H1 (cell line): ENCODE results near the gene LPIN2. TPM values are rescaled to one million over a fixed set of nuclear protein-coding genes. Genes with fewer than 3 reads are reported as not detected.

Experiments used
- CTCF ChIA-PET: fragments of 300-600 bp; sonication (Branson Sonifier 250); formaldehyde crosslinking; loops from one replicate; lab custom pipeline; 2021; ENCODE audit not compliant: partially characterized antibody; lab: Charles Lee
- POLR2A ChIA-PET: fragments of 300-600 bp; sonication (Branson Sonifier 250); formaldehyde crosslinking; loops from one replicate; lab custom pipeline; 2021; ENCODE audit warnings: inconsistent platforms; ENCODE audit not compliant: partially characterized antibody; lab: Charles Lee
- DNase-seq, 2 experiments: peaks; one replicate each; pipeline versions ENCODE4 v3.0.0 to v3.0.0-alpha.2; 2010 to 2022; ENCODE audit warnings: low spot score in 2 of 2, low read depth in 1 of 2, mixed read lengths in 1 of 2
- FAIRE-seq: peaks from 2 replicates; lab custom pipeline; 2011; peaks lifted over from hg19 to GRCh38; lab: Jason Lieb, UNC
- H2AFZ ChIP-seq: 2 replicates; pipeline ENCODE4 v1.8.1; 2012; ENCODE audit warnings: low read length, inconsistent platforms
- H2AK5ac ChIP-seq: 2 replicates; pipeline ENCODE4 v1.6.1; 2013; ENCODE audit warnings: low read depth, low read length
- H2BK120ac ChIP-seq: replicated peaks from 2 replicates; pipeline ENCODE3; 2013; ENCODE audit warnings: low read depth, low read length, inconsistent platforms
- H2BK12ac ChIP-seq: 2 replicates; pipeline ENCODE4 v1.6.1; 2013; ENCODE audit warnings: low read depth, low read length
- H2BK15ac ChIP-seq: 2 replicates; pipeline ENCODE4 v1.6.1; 2013; ENCODE audit warnings: low read length
- H2BK20ac ChIP-seq: 2 replicates; pipeline ENCODE4 v1.6.1; 2013; ENCODE audit warnings: low read length
- H2BK5ac ChIP-seq: 2 replicates; pipeline ENCODE4 v1.6.1; 2013; ENCODE audit warnings: low read depth, low read length
- H3K14ac ChIP-seq: 2 replicates; pipeline ENCODE4 v1.6.1; 2013; ENCODE audit warnings: inconsistent platforms; ENCODE audit not compliant: insufficient read length
- H3K18ac ChIP-seq: 2 replicates; pipeline ENCODE4 v1.6.1; 2013; ENCODE audit warnings: low read length; ENCODE audit errors: extremely low read depth
- H3K23ac ChIP-seq: 2 replicates; pipeline ENCODE4 v1.6.1; 2013; ENCODE audit warnings: inconsistent platforms; ENCODE audit not compliant: insufficient read length
- H3K23me2 ChIP-seq: 2 replicates; pipeline ENCODE4 v1.6.1; 2013; ENCODE audit warnings: low read depth, low read length
- H3K27ac ChIP-seq: 2 replicates; pipeline ENCODE4 v1.6.1; 2011; ENCODE audit warnings: low read depth, low read length, inconsistent platforms
- H3K27me3 ChIP-seq, 4 experiments: replicated peaks in 1 of 4; 1 replicate in 1 of 4; 2 replicates in 3 of 4; pipeline versions ENCODE4 v1.6.1 to v1.8.1; 2011 to 2013; ENCODE audit warnings: low read length in 3 of 4, mild to moderate bottlenecking in 3 of 4, inconsistent platforms in 2 of 4, mixed read lengths in 2 of 4, moderate library complexity in 1 of 4; ENCODE audit not compliant: control insufficient read depth in 3 of 4, insufficient read depth in 3 of 4; ENCODE audit errors: extremely low read depth in 1 of 4
- H3K36me3 ChIP-seq, 4 experiments: 2 replicates each; pipeline versions ENCODE4 v1.6.1 to v1.8.1; 2011 to 2013; ENCODE audit warnings: mild to moderate bottlenecking in 4 of 4, low read length in 3 of 4, moderate library complexity in 2 of 4, control low read depth in 1 of 4, inconsistent platforms in 1 of 4; ENCODE audit not compliant: insufficient read depth in 4 of 4, control insufficient read depth in 2 of 4
- H3K4ac ChIP-seq: replicated peaks from 2 replicates; pipeline ENCODE3; 2013; ENCODE audit warnings: low read length, low read depth, mixed read lengths, inconsistent platforms; ENCODE audit not compliant: insufficient read length
- H3K4me1 ChIP-seq, 4 experiments: replicated peaks in 1 of 4; 1 replicate in 1 of 4; 2 replicates in 3 of 4; pipeline versions ENCODE4 v1.6.1 to v1.8.1; 2011 to 2013; ENCODE audit warnings: low read length in 3 of 4, inconsistent platforms in 2 of 4, mixed read lengths in 1 of 4; ENCODE audit not compliant: insufficient read depth in 4 of 4, control insufficient read depth in 3 of 4
- H3K4me2 ChIP-seq, 2 experiments: 2 replicates each; pipeline versions ENCODE4 v1.6.1 to v1.8.1; 2011 to 2013; ENCODE audit warnings: low read depth in 2 of 2, low read length in 2 of 2, control low read depth in 1 of 2, inconsistent platforms in 1 of 2, mild to moderate bottlenecking in 1 of 2; ENCODE audit not compliant: insufficient read depth in 1 of 2
- H3K4me3 ChIP-seq, 4 experiments: fragments of 200-600, 300-600 bp in 1 of 4; sonication (generic), shearing (Covaris generic), sonication (Bioruptor Twin) in 1 of 4; 2 replicates each; pipeline versions ENCODE4 v1.5.1 to v1.8.1; 2011 to 2016; ENCODE audit warnings: low read length in 4 of 4, low read depth in 3 of 4, control low read depth in 2 of 4, inconsistent platforms in 2 of 4, mild to moderate bottlenecking in 2 of 4, mixed read lengths in 1 of 4, moderate library complexity in 1 of 4; ENCODE audit not compliant: insufficient read depth in 2 of 4; ENCODE audit errors: extremely low read depth in 1 of 4
- H3K56ac ChIP-seq: replicated peaks from 2 replicates; pipeline ENCODE3; 2013; ENCODE audit warnings: low read depth, mild to moderate bottlenecking, mixed read lengths, low read length, inconsistent platforms; ENCODE audit not compliant: insufficient read length
- H3K79me1 ChIP-seq: 2 replicates; pipeline ENCODE4 v1.6.1; 2013; ENCODE audit warnings: low read depth, low read length, control low read depth
- H3K79me2 ChIP-seq, 2 experiments: 2 replicates each; pipeline versions ENCODE4 v1.6.1 to v1.8.1; 2012 to 2013; ENCODE audit warnings: low read length in 2 of 2, mild to moderate bottlenecking in 2 of 2, inconsistent platforms in 1 of 2; ENCODE audit not compliant: insufficient read depth in 2 of 2, control insufficient read depth in 1 of 2
- H3K9ac ChIP-seq, 4 experiments: replicated peaks in 1 of 4; 1 replicate in 1 of 4; 2 replicates in 3 of 4; pipeline versions ENCODE4 v1.6.1 to v1.8.1; 2011 to 2013; ENCODE audit warnings: low read depth in 3 of 4, low read length in 3 of 4, control low read depth in 2 of 4, mild to moderate bottlenecking in 2 of 4, moderate library complexity in 2 of 4, inconsistent platforms in 1 of 4; ENCODE audit errors: extremely low read depth in 1 of 4
- H3K9me3 ChIP-seq, 2 experiments: 2 replicates each; pipeline versions ENCODE4 v1.6.1 to v1.8.1; 2012 to 2013; ENCODE audit warnings: mild to moderate bottlenecking in 2 of 2, moderate library complexity in 2 of 2, control low read depth in 1 of 2, inconsistent platforms in 1 of 2, low read depth in 1 of 2, low read length in 1 of 2, mixed read lengths in 1 of 2; ENCODE audit not compliant: insufficient read depth in 2 of 2
- H4K20me1 ChIP-seq, 2 experiments: replicated peaks in 1 of 2; 2 replicates each; pipeline versions ENCODE3 to v1.8.1; 2011 to 2013; ENCODE audit warnings: inconsistent platforms in 2 of 2, low read length in 2 of 2, mild to moderate bottlenecking in 1 of 2; ENCODE audit not compliant: insufficient read depth in 2 of 2, control insufficient read depth in 1 of 2
- H4K5ac ChIP-seq: 2 replicates; pipeline ENCODE4 v1.6.1; 2013; ENCODE audit warnings: low read length, low read depth, mixed read lengths, inconsistent platforms; ENCODE audit not compliant: insufficient read length
- H4K8ac ChIP-seq: 2 replicates; pipeline ENCODE4 v1.8.0; 2013; ENCODE audit warnings: mild to moderate bottlenecking, moderate library complexity, low read length, inconsistent platforms; ENCODE audit not compliant: insufficient read depth; ENCODE audit errors: extremely low read depth
- H4K91ac ChIP-seq: replicated peaks from 2 replicates; pipeline ENCODE3; 2013; ENCODE audit warnings: low read length, mixed read lengths, inconsistent platforms; ENCODE audit not compliant: insufficient read length
- CHD2 ChIP-seq: IDR thresholded peaks from 2 replicates; pipeline ENCODE4 v1.6.1; 2012; ENCODE audit warnings: low read length, improper control_type of control experiment
- JUN ChIP-seq: IDR thresholded peaks from 2 replicates; pipeline ENCODE4 v1.6.1; 2011; ENCODE audit warnings: low read depth, mild to moderate bottlenecking, improper control_type of control experiment, low read length
- NRF1 ChIP-seq: IDR thresholded peaks from 2 replicates; pipeline ENCODE4 v1.6.1; 2011; ENCODE audit warnings: mild to moderate bottlenecking, low read depth, low read length, improper control_type of control experiment
- POU5F1 ChIP-seq: IDR thresholded peaks from 2 replicates; pipeline ENCODE4 v1.6.1; 2011; ENCODE audit warnings: low read depth, mild to moderate bottlenecking, low read length, moderate library complexity
- SIX5 ChIP-seq: IDR thresholded peaks from 2 replicates; pipeline ENCODE4 v1.6.1; 2011; ENCODE audit warnings: mild to moderate bottlenecking, low read depth, low read length
- TEAD4 ChIP-seq: IDR thresholded peaks from 2 replicates; pipeline ENCODE4 v1.6.1; 2012; ENCODE audit warnings: low read depth, low read length, inconsistent platforms, mixed read lengths
- YY1 ChIP-seq: IDR thresholded peaks from 2 replicates; pipeline ENCODE4 v1.6.1; 2011; ENCODE audit warnings: low read depth, mild to moderate bottlenecking, low read length
- WGBS, 2 experiments: shearing (Covaris generic) in 1 of 2; methylation state at CpG; one replicate each; pipeline versions ENCODE4 v1.1.6 to v1.1.7; 2013 to 2015; ENCODE audit warnings: low lambda C conversion rate in 2 of 2, mixed read lengths in 2 of 2, inconsistent platforms in 1 of 2, low coverage in 1 of 2, missing lambda C conversion rate in 1 of 2; ENCODE audit not compliant: insufficient replicate concordance in 2 of 2, insufficient coverage in 1 of 2, insufficient read length in 1 of 2; ENCODE audit errors: extremely low coverage in 1 of 2, missing lambda C conversion rate in 1 of 2; 5-methylcytosine and 5-hydroxymethylcytosine counted together
- polyA plus RNA-seq, 7 experiments: library from polyadenylated mRNA; depleted of rRNA in 3 of 7; stranded (reverse) in 5 of 7; unstranded in 2 of 7; fragments of >200 nt in 5 of 7; fragments of 200-250 nt in 2 of 7; gene quantifications; 1 replicate in 5 of 7; 2 replicates in 1 of 7; 4 replicates in 1 of 7; pipeline versions ENCODE4 v1.2.1 to v1.2.3, GENCODE V29; 2011 to 2013; ENCODE audit warnings: missing spikeins in 2 of 7, mixed read lengths in 2 of 7
- total RNA-seq: library from RNA; stranded (reverse); fragmentation: NEBNext Ultra II Directional; extraction: Animal tissue kit (Norgen Biotek cat#: 25700); gene quantifications from 2 replicates; pipeline ENCODE4 v1.2.1, GENCODE V29; 2021
- TF ChIP-seq, protein P1 (sequence below): IDR thresholded peaks from 2 replicates; pipeline ENCODE4 v1.6.1; 2011; ENCODE audit warnings: low read length, improper control_type of control experiment

The LPIN2 gene
- total and polyA plus RNA-seq, 2 of the 8 experiments (the other 6 are each of a cell fraction or from before 2014, with no cell fraction given), result 7.4 to 14.2 TPM

DNA sequence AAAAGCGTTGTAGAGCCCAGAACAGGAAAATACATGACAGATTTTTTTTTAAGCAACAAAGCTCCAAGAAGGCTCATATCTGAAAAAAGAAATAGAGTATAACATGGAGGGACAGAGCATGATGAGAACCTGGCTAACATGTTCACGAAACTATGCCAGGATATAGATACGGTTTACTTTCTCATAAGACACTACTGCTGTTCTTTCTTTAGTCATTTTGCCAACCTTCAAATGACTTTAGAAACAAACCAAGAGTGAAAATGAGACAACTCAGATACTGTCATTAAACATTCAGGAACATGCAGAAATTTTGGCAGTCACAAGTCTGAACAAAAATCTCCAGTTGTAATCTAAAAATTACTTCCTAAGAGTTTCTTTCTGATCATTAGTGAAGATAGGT, 14.3 kb downstream of the LPIN2 start:
- H3K79me2 ChIP-seq, result peaks cover 3 to 72% of the 10 kb centered on the region in 2 experiments; a peak in 2 of 4 replicates
- no peak overlapping the region for H3K27ac ChIP-seq
- H4K5ac ChIP-seq, result no peak overlapping the region
- no peak overlapping the region for H3K18ac ChIP-seq
- H3K4me2 ChIP-seq, result peak overlapping the region in 1 of 2 experiments; percentile 25; a peak in 1 of 4 replicates
- no peak overlapping the region for H3K9ac ChIP-seq
- ChIA-PET CTCF (interaction anchor here (1.2 to 5.9 kb wide), 3 partner anchors 14 to 130 kb away, joined by 3 to 47 read pairs (median 4); no protein-coding TSS in a partner anchor), POLR2A (interaction anchor here (0.6 to 1.5 kb wide), 2 partner anchors 9 to 78 kb away, joined by 3 to 4 read pairs; no protein-coding TSS in a partner anchor)
- no peaks in the 10 kb centered on the region for H3K23me2 ChIP-seq
- H3K56ac ChIP-seq, result no peak overlapping the region
- no peaks in the 10 kb centered on the region; a peak in 1 of 8 replicates for H3K36me3 ChIP-seq
- 0 out of 4 replicates have a peak, but pooled peaks cover 0 to 3% of the 10 kb centered on the region in 2 experiments for H3K9me3 ChIP-seq
- H4K91ac ChIP-seq, result no peak overlapping the region
- H3K79me1 ChIP-seq, result peaks cover 8% of the 10 kb centered on the region; the same call in 1 of the 2 replicates
- peaks cover 0 to 1% of the 10 kb centered on the region in 2 experiments for H4K20me1 ChIP-seq
- H2AFZ ChIP-seq, result no peak overlapping the region
- H4K8ac ChIP-seq, result no peak overlapping the region
- H3K27me3 ChIP-seq, result no peaks in the 10 kb centered on the region
- H2BK12ac ChIP-seq, result no peak overlapping the region
- H2BK120ac ChIP-seq, result no peak overlapping the region
- no peak overlapping the region for H3K14ac ChIP-seq
- no peak overlapping the region for H3K4ac ChIP-seq
- H2BK20ac ChIP-seq, result no peak overlapping the region
- peaks cover 2 to 14% (median 11%) of the 10 kb centered on the region in 4 experiments for H3K4me1 ChIP-seq
- no peak overlapping the region; a peak in 1 of 8 replicates for H3K4me3 ChIP-seq
- no peak overlapping the region for H2BK15ac ChIP-seq
- 79% methylated on average over 3 of the region's 3 CpGs; no CpG with 5 or more reads in 1 of the 2 experiments for WGBS, 2 experiments
- no peak for DNase-seq
- no peak overlapping the region for H3K23ac ChIP-seq
- no peak for FAIRE-seq
- no peak overlapping the region for H2BK5ac ChIP-seq
- no peak overlapping the region for H2AK5ac ChIP-seq
- TF ChIP-seq JUN (no peak), YY1 (no peak), NRF1 (no peak), POU5F1 (no peak), CHD2 (no peak), TEAD4 (no peak), SIX5 (no peak)
- TF ChIP-seq, protein P1, sequence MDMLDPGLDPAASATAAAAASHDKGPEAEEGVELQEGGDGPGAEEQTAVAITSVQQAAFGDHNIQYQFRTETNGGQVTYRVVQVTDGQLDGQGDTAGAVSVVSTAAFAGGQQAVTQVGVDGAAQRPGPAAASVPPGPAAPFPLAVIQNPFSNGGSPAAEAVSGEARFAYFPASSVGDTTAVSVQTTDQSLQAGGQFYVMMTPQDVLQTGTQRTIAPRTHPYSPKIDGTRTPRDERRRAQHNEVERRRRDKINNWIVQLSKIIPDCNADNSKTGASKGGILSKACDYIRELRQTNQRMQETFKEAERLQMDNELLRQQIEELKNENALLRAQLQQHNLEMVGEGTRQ, result no peak
